Suprapubic skin (tissue), 4 donors: ENCODE measurements around the gene ZNF606. TPM values are rescaled to one million over a fixed set of nuclear protein-coding genes. Genes with fewer than 3 reads are reported as not detected.

ENCODE experiments used
- DNase-seq, 2 donors: peaks; one replicate each; pipeline ENCODE4 v3.0.0-alpha.2; 2019; ENCODE audit warnings: low spot score in 2 of 2
- H3K27ac ChIP-seq: fragments of 200-600 bp; sonication (generic); one replicate; pipeline ENCODE4 v1.5.1; 2019
- H3K27me3 ChIP-seq: fragments of 200-600 bp; sonication (generic); one replicate; pipeline ENCODE4 v1.5.1; 2019
- H3K36me3 ChIP-seq: fragments of 200-600 bp; sonication (generic); one replicate; pipeline ENCODE4 v1.5.1; 2019
- H3K4me1 ChIP-seq: fragments of 200-600 bp; sonication (generic); one replicate; pipeline ENCODE4 v1.5.1; 2019
- H3K4me3 ChIP-seq: fragments of 200-600 bp; sonication (generic); one replicate; pipeline ENCODE4 v1.5.1; 2019; ENCODE audit warnings: mild to moderate bottlenecking
- H3K9me3 ChIP-seq: fragments of 200-600 bp; sonication (generic); one replicate; pipeline ENCODE4 v1.5.1; 2019
- EP300 ChIP-seq: sonication (generic); formaldehyde crosslinking; IDR thresholded peaks from one replicate; pipeline ENCODE4 v1.6.1; 2017; ENCODE audit warnings: antibody characterized with exemption
- POLR2A ChIP-seq, 2 donors: fragments of 450-650 bp; IDR thresholded peaks; one replicate each; pipeline ENCODE4 v1.6.1; 2017; ENCODE audit warnings: antibody characterized with exemption in 2 of 2, mild to moderate bottlenecking in 2 of 2, moderate library complexity in 2 of 2
- POLR2AphosphoS5 ChIP-seq, 3 donors: sonication (generic); formaldehyde crosslinking; IDR thresholded peaks; one replicate each; pipeline ENCODE4 v1.6.1; 2017; ENCODE audit warnings: antibody characterized with exemption in 3 of 3
- WGBS: methylation state at CpG from one replicate; pipeline ENCODE4 v1.1.5; 2018; 5-methylcytosine and 5-hydroxymethylcytosine counted together
- total RNA-seq, 4 donors: library from RNA; depleted of rRNA; stranded (reverse); fragments of >200 nt; gene quantifications; one replicate each; pipeline ENCODE4 v1.1.0, GENCODE V29; 2016
- TF ChIP-seq, protein P1 (sequence below), 2 donors: fragments of 200-600 bp in 1 of 2; fragments of 450-650 bp in 1 of 2; sonication (generic) in 1 of 2; IDR thresholded peaks; one replicate each; pipeline ENCODE4 v1.5.1; 2016 to 2019; ENCODE audit warnings: antibody characterized with exemption in 2 of 2, mild to moderate bottlenecking in 1 of 2, moderate library complexity in 1 of 2

Gene ZNF606
- total RNA-seq, 4 donors from 2014 or later = 4.0 to 21.9 (median 14.3) TPM

DNA sequence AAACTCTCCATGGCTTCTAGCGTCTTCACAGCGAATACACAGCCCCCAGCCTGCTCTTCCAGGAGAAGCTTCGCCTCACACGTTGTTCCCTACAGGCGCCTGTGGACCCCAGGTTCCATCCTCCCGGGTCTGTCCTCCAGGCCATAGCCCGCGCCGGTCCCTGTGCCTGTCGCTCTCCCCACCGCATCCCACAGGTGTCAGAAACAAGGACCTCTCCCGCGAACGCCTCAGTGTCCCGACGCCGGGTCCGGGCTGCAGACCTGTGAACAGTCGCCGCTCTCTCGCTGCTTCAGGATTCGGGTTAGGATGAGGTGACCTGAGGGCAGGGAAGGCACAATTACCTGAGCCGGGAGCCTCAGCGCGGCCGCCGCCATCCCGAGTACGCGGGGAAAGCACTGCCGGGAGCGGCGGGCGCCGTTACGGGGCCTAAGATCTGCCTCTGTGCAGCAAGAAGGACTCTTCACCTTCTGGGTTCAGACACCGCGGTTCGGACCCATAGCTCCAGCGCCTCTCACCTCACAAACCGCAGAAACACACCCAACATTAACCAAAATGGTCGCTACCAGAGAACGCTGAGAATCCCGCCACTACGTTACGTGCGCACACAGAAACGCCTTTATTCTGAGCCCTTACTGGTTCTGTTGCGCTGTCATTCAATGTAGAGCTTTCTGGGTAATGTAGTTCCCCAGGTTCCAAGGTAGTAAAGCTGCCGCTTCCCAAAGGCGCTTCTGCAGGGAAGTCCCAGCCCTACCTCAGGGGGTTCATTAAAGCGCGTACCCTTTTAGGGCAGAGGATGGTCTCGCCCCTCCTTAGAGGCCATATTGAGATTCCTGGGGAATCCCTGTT, 67.6 kb downstream of the ZNF606 start, which contains the start of gene ZNF418:
ZNF418 (minus strand) TSS at position 583 of the 846 bp plus-strand sequence. CDS start 1,580 bp downstream, outside the sequence.
- Histone ChIP-seq H3K27me3 (no peaks in the 10 kb centered on the region), H3K4me1 (no peaks in the 10 kb centered on the region), H3K4me3 (peak within 1 kb of the TSS; percentile 59), H3K27ac (peak within 1 kb of the TSS; percentile 36), H3K9me3 (peaks cover 30% of the 10 kb centered on the region), H3K36me3 (peaks cover 20% of the 10 kb centered on the region)
- no peak for TF ChIP-seq EP300
- peak in 1 of 3 donors; percentile 42 for TF ChIP-seq POLR2AphosphoS5 (IDR thresholded peaks at IDR 0.05)
- TF ChIP-seq, protein P1, sequence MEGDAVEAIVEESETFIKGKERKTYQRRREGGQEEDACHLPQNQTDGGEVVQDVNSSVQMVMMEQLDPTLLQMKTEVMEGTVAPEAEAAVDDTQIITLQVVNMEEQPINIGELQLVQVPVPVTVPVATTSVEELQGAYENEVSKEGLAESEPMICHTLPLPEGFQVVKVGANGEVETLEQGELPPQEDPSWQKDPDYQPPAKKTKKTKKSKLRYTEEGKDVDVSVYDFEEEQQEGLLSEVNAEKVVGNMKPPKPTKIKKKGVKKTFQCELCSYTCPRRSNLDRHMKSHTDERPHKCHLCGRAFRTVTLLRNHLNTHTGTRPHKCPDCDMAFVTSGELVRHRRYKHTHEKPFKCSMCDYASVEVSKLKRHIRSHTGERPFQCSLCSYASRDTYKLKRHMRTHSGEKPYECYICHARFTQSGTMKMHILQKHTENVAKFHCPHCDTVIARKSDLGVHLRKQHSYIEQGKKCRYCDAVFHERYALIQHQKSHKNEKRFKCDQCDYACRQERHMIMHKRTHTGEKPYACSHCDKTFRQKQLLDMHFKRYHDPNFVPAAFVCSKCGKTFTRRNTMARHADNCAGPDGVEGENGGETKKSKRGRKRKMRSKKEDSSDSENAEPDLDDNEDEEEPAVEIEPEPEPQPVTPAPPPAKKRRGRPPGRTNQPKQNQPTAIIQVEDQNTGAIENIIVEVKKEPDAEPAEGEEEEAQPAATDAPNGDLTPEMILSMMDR (IDR thresholded peaks at IDR 0.05) = no peak
- no peak for TF ChIP-seq POLR2A (IDR thresholded peaks at IDR 0.05)
- no peak for DNase-seq
- 5% methylated on average over 53 of the region's 54 CpGs for whole genome bisulfite sequencing

DNA sequence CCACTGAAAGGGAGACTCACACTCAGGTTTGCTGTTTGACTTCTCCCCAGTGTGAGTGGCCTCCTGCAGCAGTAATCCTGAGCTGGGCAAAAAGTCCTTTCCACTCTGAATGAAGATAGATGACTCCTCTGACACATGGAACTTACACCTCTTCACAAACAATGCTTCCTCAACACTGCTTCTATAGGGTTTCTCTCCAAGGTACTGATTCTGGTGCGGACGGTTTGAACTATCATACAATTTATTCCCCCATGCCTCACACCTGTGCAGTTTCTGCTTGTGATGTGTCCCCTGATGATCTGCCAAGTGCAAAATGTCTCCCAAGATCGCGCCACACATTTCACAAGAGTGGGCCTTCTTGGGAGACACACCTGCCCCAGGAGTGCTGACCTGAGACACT, 75.0 kb downstream of the ZNF606 start:
- 98% methylated on average over 4 of the region's 4 CpGs for WGBS
- Histone ChIP-seq H3K27ac (no peak overlapping the region), H3K4me1 (no peaks in the 10 kb centered on the region), H3K36me3 (peaks cover 51% of the 10 kb centered on the region), H3K4me3 (no peak overlapping the region), H3K9me3 (peaks cover 50% of the 10 kb centered on the region), H3K27me3 (no peaks in the 10 kb centered on the region)
- TF ChIP-seq EP300 (no peak), POLR2AphosphoS5 (IDR thresholded peaks at IDR 0.05) (no peak)
- DNase-seq = no peak

Other genes starting within 250 kb of the ZNF606 start
- gene ZNF586, start 233.1 kb downstream of the ZNF606 start, total RNA-seq = 10 to 100 TPM; 20.6 to 47.4 (median 26.8) TPM
- 10 to 100 TPM in 1 of 4 donors, 1 to 10 TPM in 3; 5.6 to 11.5 (median 8.3) TPM for gene ZNF552, start 187.9 kb downstream of the ZNF606 start, total RNA-seq
- gene ZNF587B, start 172.5 kb downstream of the ZNF606 start, total RNA-seq = 10 to 100 TPM; 15.0 to 28.6 (median 19.6) TPM
- gene ZNF587, start 153.0 kb downstream of the ZNF606 start, total RNA-seq = 10 to 100 TPM; 16.4 to 43.2 (median 20.0) TPM
- gene ZNF814, start 113.8 kb downstream of the ZNF606 start, total RNA-seq = 10 to 100 TPM in 3 of 4 donors, 1 to 10 TPM in 1; 9.1 to 36.6 (median 18.3) TPM
- 10 to 100 TPM in 2 of 4 donors, 1 to 10 TPM in 2; 8.0 to 18.5 (median 10.8) TPM for gene ZNF417, start 86.2 kb downstream of the ZNF606 start, total RNA-seq
- 10 to 100 TPM in 1 of 4 donors, 1 to 10 TPM in 3; 1.2 to 33.4 (median 4.5) TPM for gene ZNF418, start 67.4 kb downstream of the ZNF606 start, total RNA-seq
- gene ZNF256, start 55.1 kb downstream of the ZNF606 start, total RNA-seq = 10 to 100 TPM; 10.5 to 15.4 (median 12.7) TPM
- gene C19orf18, start 28.3 kb downstream of the ZNF606 start, total RNA-seq = 1 to 10 TPM in 1 of 4 donors, under 1 TPM in 2, not detected in 1; 0.62 to 1.0 (median 0.83) TPM
- gene ZSCAN1, start 31.2 kb upstream of the ZNF606 start, total RNA-seq = not detected
- gene ZNF135, start 56.5 kb upstream of the ZNF606 start, total RNA-seq = 10 to 100 TPM in 2 of 4 donors, 1 to 10 TPM in 2; 4.6 to 12.4 (median 7.7) TPM
- 10 to 100 TPM; 33.0 to 52.8 (median 48.9) TPM for gene ZSCAN18, start 95.4 kb upstream of the ZNF606 start, total RNA-seq
- 10 to 100 TPM in 1 of 4 donors, 1 to 10 TPM in 3; 6.5 to 11.6 (median 9.9) TPM for gene ZNF329, start 148.0 kb upstream of the ZNF606 start, total RNA-seq
- gene ZNF274, start 180.2 kb upstream of the ZNF606 start, total RNA-seq = 10 to 100 TPM; 26.8 to 70.2 (median 36.5) TPM
- gene ZNF544, start 226.1 kb upstream of the ZNF606 start, total RNA-seq = 10 to 100 TPM; 44.4 to 55.4 (median 48.9) TPM